Testis (tissue), 2 donors: ENCODE measurements around the gene SLC1A1.

Source experiments
- POLR2A ChIP-seq: fragments of 450-650 bp; IDR thresholded peaks from one replicate; pipeline ENCODE4 v1.6.1; 2017; ENCODE audit warnings: antibody characterized with exemption, mild to moderate bottlenecking, moderate library complexity
- TF ChIP-seq, protein P1 (sequence below), 3 experiments: fragments of 450-650 bp in 2 of 3; fragments of 200-600 bp in 1 of 3; sonication (generic) in 1 of 3; IDR thresholded peaks; one replicate each; pipeline ENCODE4 v1.5.1; 2016 to 2019; ENCODE audit warnings: antibody characterized with exemption in 3 of 3, mild to moderate bottlenecking in 2 of 3, moderate library complexity in 1 of 3

DNA sequence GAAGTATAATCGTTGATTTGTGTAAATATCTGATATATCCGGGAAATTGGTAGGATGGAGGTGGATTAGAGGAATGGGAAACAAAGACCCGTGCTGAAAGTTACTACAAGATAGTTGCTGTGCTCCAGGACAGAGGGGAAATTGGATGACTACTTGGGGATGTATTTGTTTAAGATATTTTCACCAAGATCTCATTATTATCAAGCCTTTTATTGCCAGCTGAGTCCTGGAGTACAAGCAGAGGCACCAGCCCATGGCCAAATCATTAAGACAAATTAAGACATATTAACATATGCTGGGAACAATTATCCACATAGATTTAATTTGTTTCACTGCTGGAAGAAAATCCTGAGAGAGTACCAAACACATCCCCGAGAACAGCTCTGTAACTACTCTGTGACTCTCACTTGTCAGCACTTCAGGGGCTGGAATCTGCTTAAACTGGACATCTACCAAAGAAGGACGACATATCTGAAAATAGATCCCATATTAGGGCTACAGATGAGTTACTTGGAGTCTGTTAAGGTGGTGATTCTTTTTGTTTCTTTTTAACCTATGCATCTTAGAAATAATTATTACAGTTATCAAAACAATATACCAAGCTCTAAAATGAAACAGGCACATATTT lies 68.2 kb downstream of the SLC1A1 start:
- TF ChIP-seq, protein P1, sequence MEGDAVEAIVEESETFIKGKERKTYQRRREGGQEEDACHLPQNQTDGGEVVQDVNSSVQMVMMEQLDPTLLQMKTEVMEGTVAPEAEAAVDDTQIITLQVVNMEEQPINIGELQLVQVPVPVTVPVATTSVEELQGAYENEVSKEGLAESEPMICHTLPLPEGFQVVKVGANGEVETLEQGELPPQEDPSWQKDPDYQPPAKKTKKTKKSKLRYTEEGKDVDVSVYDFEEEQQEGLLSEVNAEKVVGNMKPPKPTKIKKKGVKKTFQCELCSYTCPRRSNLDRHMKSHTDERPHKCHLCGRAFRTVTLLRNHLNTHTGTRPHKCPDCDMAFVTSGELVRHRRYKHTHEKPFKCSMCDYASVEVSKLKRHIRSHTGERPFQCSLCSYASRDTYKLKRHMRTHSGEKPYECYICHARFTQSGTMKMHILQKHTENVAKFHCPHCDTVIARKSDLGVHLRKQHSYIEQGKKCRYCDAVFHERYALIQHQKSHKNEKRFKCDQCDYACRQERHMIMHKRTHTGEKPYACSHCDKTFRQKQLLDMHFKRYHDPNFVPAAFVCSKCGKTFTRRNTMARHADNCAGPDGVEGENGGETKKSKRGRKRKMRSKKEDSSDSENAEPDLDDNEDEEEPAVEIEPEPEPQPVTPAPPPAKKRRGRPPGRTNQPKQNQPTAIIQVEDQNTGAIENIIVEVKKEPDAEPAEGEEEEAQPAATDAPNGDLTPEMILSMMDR (IDR thresholded peaks at IDR 0.05) = no peak
- TF ChIP-seq POLR2A = no peak
